Activated naive CD4-positive, alpha-beta T cell treated with anti-CD3 and anti-CD28 coated beads, Interleukin-2, amount 50 U/mL, for 24 hours (primary cell): ENCODE data around the gene TACC2.

ENCODE experiments used
- H3K27ac Mint-ChIP-seq: one replicate; pipeline ENCODE4 v1.8.0; 2021; ENCODE audit warnings: mild to moderate bottlenecking, mixed read lengths
- H3K27me3 Mint-ChIP-seq: one replicate; pipeline ENCODE4 v1.8.0; 2021; ENCODE audit warnings: mixed read lengths
- H3K36me3 Mint-ChIP-seq: one replicate; pipeline ENCODE4 v1.8.0; 2021; ENCODE audit warnings: mixed read lengths
- H3K4me1 Mint-ChIP-seq: one replicate; pipeline ENCODE4 v1.8.0; 2021; ENCODE audit warnings: mixed read lengths
- H3K4me3 Mint-ChIP-seq: one replicate; pipeline ENCODE4 v1.8.0; 2021; ENCODE audit warnings: mild to moderate bottlenecking, mixed read lengths
- H3K9me3 Mint-ChIP-seq: one replicate; pipeline ENCODE4 v1.8.0; 2021; ENCODE audit warnings: mixed read lengths

The TACC2 gene

GRCh38 chr10:122241836-122242235, 252.9 kb downstream of the TACC2 start:
- no peak overlapping the region for H3K4me3 Mint-ChIP-seq
- no peaks in the 10 kb centered on the region for H3K36me3 Mint-ChIP-seq
- no peak overlapping the region for H3K27ac Mint-ChIP-seq
- no peaks in the 10 kb centered on the region for H3K4me1 Mint-ChIP-seq
- no peaks in the 10 kb centered on the region for H3K9me3 Mint-ChIP-seq
- H3K27me3 Mint-ChIP-seq: no peaks in the 10 kb centered on the region

GRCh38 chr10:122243550-122243949, 254.6 kb downstream of the TACC2 start:
- no peak overlapping the region for H3K4me3 Mint-ChIP-seq
- H3K36me3 Mint-ChIP-seq: no peaks in the 10 kb centered on the region
- no peaks in the 10 kb centered on the region for H3K27me3 Mint-ChIP-seq
- no peak overlapping the region for H3K27ac Mint-ChIP-seq
- no peaks in the 10 kb centered on the region for H3K4me1 Mint-ChIP-seq
- H3K9me3 Mint-ChIP-seq: no peaks in the 10 kb centered on the region

- Mint-ChIP-seq H3K27me3 (no peaks in the 10 kb centered on the region), H3K4me3 (no peak overlapping the region), H3K27ac (no peak overlapping the region), H3K36me3 (no peaks in the 10 kb centered on the region), H3K9me3 (no peaks in the 10 kb centered on the region), H3K4me1 (no peaks in the 10 kb centered on the region)
Measured at GRCh38 chr10:122244001-122244975, 255.3 kb downstream of the TACC2 start.

- no peak overlapping the region for H3K27ac Mint-ChIP-seq
- no peaks in the 10 kb centered on the region for H3K9me3 Mint-ChIP-seq
- H3K27me3 Mint-ChIP-seq: no peaks in the 10 kb centered on the region
- no peaks in the 10 kb centered on the region for H3K36me3 Mint-ChIP-seq
- H3K4me3 Mint-ChIP-seq: no peak overlapping the region
- no peaks in the 10 kb centered on the region for H3K4me1 Mint-ChIP-seq
Measured at GRCh38 chr10:122245136-122245535, 256.2 kb downstream of the TACC2 start.

- Mint-ChIP-seq H3K27ac (no peak overlapping the region), H3K27me3 (no peaks in the 10 kb centered on the region), H3K4me3 (no peak overlapping the region), H3K9me3 (no peaks in the 10 kb centered on the region), H3K4me1 (no peaks in the 10 kb centered on the region), H3K36me3 (no peaks in the 10 kb centered on the region)
Measured at GRCh38 chr10:122245897-122246296, 256.9 kb downstream of the TACC2 start.

GRCh38 chr10:122246830-122247520, 258.0 kb downstream of the TACC2 start:
- Mint-ChIP-seq H3K4me3 (no peak overlapping the region), H3K27me3 (no peaks in the 10 kb centered on the region)

GRCh38 chr10:122248356-122249302, 259.7 kb downstream of the TACC2 start:
- Mint-ChIP-seq H3K9me3 (no peaks in the 10 kb centered on the region), H3K27ac (no peak overlapping the region), H3K27me3 (no peaks in the 10 kb centered on the region), H3K36me3 (no peaks in the 10 kb centered on the region), H3K4me1 (no peaks in the 10 kb centered on the region), H3K4me3 (no peak overlapping the region)

More at GRCh38 chr10:122246830-122247520, 258.0 kb downstream of the TACC2 start:
- no peaks in the 10 kb centered on the region for H3K9me3 Mint-ChIP-seq
- H3K4me1 Mint-ChIP-seq: no peaks in the 10 kb centered on the region
- H3K36me3 Mint-ChIP-seq: no peaks in the 10 kb centered on the region
- H3K27ac Mint-ChIP-seq: no peak overlapping the region

GRCh38 chr10:122249303-122249850, 260.4 kb downstream of the TACC2 start:
- Mint-ChIP-seq H3K9me3 (no peaks in the 10 kb centered on the region), H3K27me3 (no peaks in the 10 kb centered on the region), H3K36me3 (no peaks in the 10 kb centered on the region), H3K4me1 (no peaks in the 10 kb centered on the region), H3K27ac (no peak overlapping the region), H3K4me3 (no peak overlapping the region)

- no peak overlapping the region for H3K27ac Mint-ChIP-seq
- H3K9me3 Mint-ChIP-seq: no peaks in the 10 kb centered on the region
- H3K4me3 Mint-ChIP-seq: no peak overlapping the region
- H3K27me3 Mint-ChIP-seq: no peaks in the 10 kb centered on the region
- no peaks in the 10 kb centered on the region for H3K36me3 Mint-ChIP-seq
- no peaks in the 10 kb centered on the region for H3K4me1 Mint-ChIP-seq
Measured at GRCh38 chr10:122249991-122250750, 261.2 kb downstream of the TACC2 start.

GRCh38 chr10:122251459-122252255, 262.7 kb downstream of the TACC2 start:
- no peak overlapping the region for H3K27ac Mint-ChIP-seq
- no peaks in the 10 kb centered on the region for H3K36me3 Mint-ChIP-seq
- no peak overlapping the region for H3K4me3 Mint-ChIP-seq
- H3K4me1 Mint-ChIP-seq: no peaks in the 10 kb centered on the region
- peaks cover 1% of the 10 kb centered on the region for H3K27me3 Mint-ChIP-seq
- no peaks in the 10 kb centered on the region for H3K9me3 Mint-ChIP-seq

- peaks cover 1% of the 10 kb centered on the region for H3K27me3 Mint-ChIP-seq
- no peak overlapping the region for H3K4me3 Mint-ChIP-seq
- no peaks in the 10 kb centered on the region for H3K36me3 Mint-ChIP-seq
- H3K27ac Mint-ChIP-seq: no peak overlapping the region
- H3K4me1 Mint-ChIP-seq: no peaks in the 10 kb centered on the region
- no peaks in the 10 kb centered on the region for H3K9me3 Mint-ChIP-seq
Measured at GRCh38 chr10:122252805-122253204, 263.8 kb downstream of the TACC2 start.

GRCh38 chr10:122253605-122254004, 264.6 kb downstream of the TACC2 start:
- Mint-ChIP-seq H3K4me3 (no peak overlapping the region), H3K27ac (no peak overlapping the region), H3K36me3 (no peaks in the 10 kb centered on the region), H3K27me3 (peaks cover 1% of the 10 kb centered on the region), H3K4me1 (no peaks in the 10 kb centered on the region), H3K9me3 (no peaks in the 10 kb centered on the region)

GRCh38 chr10:122254831-122255230, 265.9 kb downstream of the TACC2 start:
- Mint-ChIP-seq H3K27me3 (peaks cover 1% of the 10 kb centered on the region), H3K4me1 (no peaks in the 10 kb centered on the region), H3K4me3 (no peak overlapping the region), H3K27ac (no peak overlapping the region), H3K36me3 (no peaks in the 10 kb centered on the region), H3K9me3 (no peaks in the 10 kb centered on the region)
